SU-DHL-6 (cell line): ENCODE data around the gene ATP6V0B.

Source experiments
- H2AFZ ChIP-seq: fragments of 200-600 bp; sonication (generic); 2 replicates; pipeline ENCODE4 v1.6.1; 2014; ENCODE audit warnings: low read depth, mild to moderate bottlenecking, moderate library complexity, mixed read lengths, antibody characterized with exemption, low read length; ENCODE audit not compliant: severe bottlenecking
- H3F3A ChIP-seq: fragments of 200-600 bp; shearing (Covaris generic); 2 replicates; pipeline ENCODE4 v1.6.0; 2016; ENCODE audit warnings: antibody characterized with exemption, mild to moderate bottlenecking; ENCODE audit not compliant: insufficient read depth
- H3K27ac ChIP-seq: fragments of 200-600 bp; sonication (generic); 2 replicates; pipeline ENCODE4 v1.5.1; 2016; ENCODE audit warnings: low read depth, mild to moderate bottlenecking, low read length, moderate library complexity, mixed read lengths
- H3K27me3 ChIP-seq: fragments of 200-600 bp; sonication (generic), shearing (Covaris generic); 2 replicates; pipeline ENCODE4 v1.6.0; 2014; ENCODE audit warnings: mild to moderate bottlenecking, low read length
- H3K36me3 ChIP-seq: fragments of 200-600 bp; sonication (generic); 2 replicates; pipeline ENCODE4 v1.6.1; 2014; ENCODE audit warnings: mild to moderate bottlenecking, low read length, mixed read lengths
- H3K4me2 ChIP-seq: fragments of 300-600, 200-600 bp; shearing (Covaris generic), sonication (generic); 2 replicates; pipeline ENCODE4 v1.6.0; 2014; ENCODE audit warnings: low read length, low read depth, mild to moderate bottlenecking; ENCODE audit not compliant: poor library complexity, severe bottlenecking
- H3K4me3 ChIP-seq: fragments of 200-600 bp; sonication (generic); 2 replicates; pipeline ENCODE4 v1.5.1; 2014; ENCODE audit warnings: antibody characterized with exemption, low read length, mild to moderate bottlenecking, mixed read lengths; ENCODE audit not compliant: insufficient read depth, poor library complexity, severe bottlenecking
- H3K79me2 ChIP-seq: fragments of 200-600 bp; sonication (generic); 2 replicates; pipeline ENCODE4 v1.6.1; 2014; ENCODE audit warnings: mild to moderate bottlenecking, low read length, moderate library complexity; ENCODE audit not compliant: insufficient read depth
- H3K9ac ChIP-seq: fragments of 200-600 bp; sonication (generic); 2 replicates; pipeline ENCODE4 v1.7.0; 2014; ENCODE audit warnings: mild to moderate bottlenecking, low read length
- H3K9me2 ChIP-seq: fragments of 200-600 bp; sonication (generic); replicated peaks from 2 replicates; pipeline ENCODE4 v1.6.1; 2014; ENCODE audit warnings: low read length; ENCODE audit not compliant: insufficient read depth
- H3K9me3 ChIP-seq: fragments of 200-600 bp; sonication (generic); 2 replicates; pipeline ENCODE4 v1.6.1; 2014; ENCODE audit warnings: low read length, mixed read lengths; ENCODE audit not compliant: insufficient read depth
- H4K20me1 ChIP-seq: fragments of 200-600 bp; sonication (generic); 2 replicates; pipeline ENCODE4 v1.6.1; 2014; ENCODE audit warnings: low read depth, mild to moderate bottlenecking, antibody characterized with exemption, low read length, moderate library complexity, mixed read lengths
- CTCF ChIP-seq: fragments of 200-600 bp; sonication (generic); IDR thresholded peaks from one replicate; pipeline ENCODE4 v1.5.1; 2017; ENCODE audit warnings: antibody characterized with exemption, mild to moderate bottlenecking, low read length, moderate library complexity; ENCODE audit not compliant: insufficient read depth, poor library complexity, severe bottlenecking
- EZH2phosphoT487 ChIP-seq: fragments of 200-600 bp; sonication (generic), shearing (Covaris generic); conservative IDR thresholded peaks from 2 replicates; pipeline ENCODE4 v1.6.1; 2018; ENCODE audit warnings: mild to moderate bottlenecking, antibody characterized with exemption, low read length, moderate library complexity, mixed read lengths

The ATP6V0B gene

GRCh38 chr1:44016041-44016889 is 41.5 kb downstream of the ATP6V0B start:
- no peak overlapping the region for H3K27ac ChIP-seq
- no peaks in the 10 kb centered on the region for H3F3A ChIP-seq
- no peak overlapping the region for H3K4me3 ChIP-seq
- no peaks in the 10 kb centered on the region for H3K36me3 ChIP-seq
- no peak overlapping the region for H3K9ac ChIP-seq
- H3K27me3 ChIP-seq: no peaks in the 10 kb centered on the region
- no peaks in the 10 kb centered on the region for H4K20me1 ChIP-seq
- no peak overlapping the region for H3K4me2 ChIP-seq
- H2AFZ ChIP-seq: no peak overlapping the region
- no peak for TF ChIP-seq EZH2phosphoT487
- H3K9me3 ChIP-seq: no peaks in the 10 kb centered on the region
- H3K79me2 ChIP-seq: no peaks in the 10 kb centered on the region
- H3K9me2 ChIP-seq: no peaks in the 10 kb centered on the region

GRCh38 chr1:44016890-44017400 is 42.2 kb downstream of the ATP6V0B start:
- Histone ChIP-seq H3K36me3 (no peaks in the 10 kb centered on the region), H3K27me3 (no peaks in the 10 kb centered on the region), H3F3A (no peaks in the 10 kb centered on the region), H3K9ac (no peak overlapping the region), H3K79me2 (no peaks in the 10 kb centered on the region), H2AFZ (no peak overlapping the region), H3K4me3 (no peak overlapping the region), H3K9me3 (no peaks in the 10 kb centered on the region), H4K20me1 (no peaks in the 10 kb centered on the region), H3K9me2 (no peaks in the 10 kb centered on the region), H3K4me2 (no peak overlapping the region), H3K27ac (no peak overlapping the region)
- TF ChIP-seq CTCF (no peak), EZH2phosphoT487 (no peak)

- TF ChIP-seq CTCF: no peak
- no peak for TF ChIP-seq EZH2phosphoT487
- H3K4me3 ChIP-seq: no peak overlapping the region
- no peak overlapping the region for H3K4me2 ChIP-seq
- H3K79me2 ChIP-seq: no peaks in the 10 kb centered on the region
- no peaks in the 10 kb centered on the region for H3K36me3 ChIP-seq
- no peak overlapping the region for H2AFZ ChIP-seq
- no peaks in the 10 kb centered on the region for H3F3A ChIP-seq
- H3K27me3 ChIP-seq: no peaks in the 10 kb centered on the region
- H3K27ac ChIP-seq: no peak overlapping the region
- H4K20me1 ChIP-seq: no peaks in the 10 kb centered on the region
- no peak overlapping the region for H3K9ac ChIP-seq
- H3K9me2 ChIP-seq: no peaks in the 10 kb centered on the region
- no peaks in the 10 kb centered on the region for H3K9me3 ChIP-seq
Measured at GRCh38 chr1:44019466-44019948, 44.7 kb downstream of the ATP6V0B start.

GRCh38 chr1:44020464-44020863 is 45.7 kb downstream of the ATP6V0B start:
- H3K27ac ChIP-seq: no peak overlapping the region
- H3K9ac ChIP-seq: no peak overlapping the region
- no peaks in the 10 kb centered on the region for H3F3A ChIP-seq
- H4K20me1 ChIP-seq: no peaks in the 10 kb centered on the region
- H3K79me2 ChIP-seq: no peaks in the 10 kb centered on the region
- no peaks in the 10 kb centered on the region for H3K36me3 ChIP-seq
- TF ChIP-seq CTCF: no peak
- H3K9me2 ChIP-seq: no peaks in the 10 kb centered on the region
- no peak overlapping the region for H2AFZ ChIP-seq
- H3K27me3 ChIP-seq: no peaks in the 10 kb centered on the region
- H3K4me3 ChIP-seq: no peak overlapping the region
- no peak overlapping the region for H3K4me2 ChIP-seq
- H3K9me3 ChIP-seq: no peaks in the 10 kb centered on the region
